ENCODE results near the gene IFT20.

IFT20 gene, protein sequence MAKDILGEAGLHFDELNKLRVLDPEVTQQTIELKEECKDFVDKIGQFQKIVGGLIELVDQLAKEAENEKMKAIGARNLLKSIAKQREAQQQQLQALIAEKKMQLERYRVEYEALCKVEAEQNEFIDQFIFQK

DNA sequence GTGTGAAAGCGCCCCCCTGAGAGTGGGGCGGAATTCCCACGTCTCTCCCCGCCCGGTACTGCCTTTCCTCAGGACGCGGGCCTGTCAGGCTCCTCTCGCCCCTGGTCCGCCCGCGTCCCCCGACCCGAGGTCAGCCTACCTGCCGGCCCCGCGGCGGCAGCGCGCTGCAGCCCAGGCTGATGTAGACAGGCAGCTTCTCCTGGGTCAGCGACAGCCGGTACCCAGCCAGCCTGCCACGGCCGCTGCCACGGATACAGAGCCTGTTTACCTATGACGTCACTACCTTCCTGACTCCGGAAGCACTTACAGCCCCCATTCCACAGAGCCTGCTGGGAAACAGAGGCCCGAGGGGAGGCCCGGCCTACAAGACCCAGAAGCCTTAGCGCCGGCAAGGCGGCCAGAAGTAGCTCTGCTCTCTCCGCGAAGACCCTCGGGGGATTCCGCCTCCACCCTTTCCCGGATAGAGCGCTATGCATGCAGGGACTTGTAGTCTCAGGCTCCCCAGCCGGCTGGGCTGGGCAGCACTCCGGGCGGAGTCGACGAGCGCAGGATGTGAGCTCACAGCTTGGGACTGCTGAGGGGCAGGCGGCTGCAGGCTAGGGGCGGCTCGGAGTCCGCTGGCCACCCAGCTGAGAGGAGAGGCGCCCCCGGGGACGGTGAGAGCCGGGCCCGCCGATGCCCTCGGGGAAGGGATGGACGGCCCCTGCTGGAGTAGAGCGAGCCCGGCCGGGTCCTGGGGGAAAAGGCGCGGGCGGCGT is at the start of gene IFT20, which contains the start of gene TNFAIP1:
Gene IFT20, minus strand, starts transcription at position 272 of the 758 bp plus-strand sequence. CDS start 3,487 bp downstream, outside the sequence.
Gene TNFAIP1, plus strand, starts transcription at position 561 of the 758 bp plus-strand sequence. CDS start 3,761 bp downstream, outside the sequence.
- peaks cover 0 to 33% of the 10 kb centered on the region in 2 experiments; a peak in 1 of 3 replicates for H3K36me3 ChIP-seq (ENCODE audit: control insufficient read depth in 2 of 2, insufficient read depth in 1 of 2, low read length in 2 of 2)
- ChIA-PET POLR2A (interaction anchor here (0.5 to 3.1 kb wide), 40 partner anchors 10 to 616 kb away, joined by 3 to 122 read pairs (median 4); partner anchors contain the start of genes ALDOC, LYRM9, NLK and PHF12), CTCF (interaction anchor here (0.5 to 2.3 kb wide), 14 partner anchors 9 to 690 kb away, joined by 3 to 15 read pairs (median 4); partner anchors contain the start of gene POLDIP2)
- peaks cover 14% of the 10 kb centered on the region for H3K4me1 ChIP-seq (ENCODE audit: control insufficient read depth, insufficient read depth, low read length)
- H3K9me3 ChIP-seq (ENCODE audit: control insufficient read depth, insufficient read depth, low read depth, low read length) = no peaks in the 10 kb centered on the region
- peak within 1 kb of the TSS; percentile 87 for H3K4me3 ChIP-seq (ENCODE audit: low read depth, low read length)
- H3K27ac ChIP-seq (ENCODE audit: extremely low read depth, low read depth, low read length) = peak within 1 kb of the TSS; percentile 62
- TF ChIP-seq ZNF157 (tag by site-specific recombination; IDR thresholded peaks at IDR 0.05) (no peak), ZNF2 (tag by site-specific recombination; IDR thresholded peaks at IDR 0.05) (peak; percentile 77; the same call in 1 of the 2 replicates), ZNF585B (tag by site-specific recombination; IDR thresholded peaks at IDR 0.05) (no peak), OSR2 (tag by site-specific recombination; IDR thresholded peaks at IDR 0.05) (no peak), SP7 (tag by site-specific recombination; IDR thresholded peaks at IDR 0.05) (peak; percentile 86), KLF8 (tag by site-specific recombination; IDR thresholded peaks at IDR 0.05) (peak; percentile 92), ZNF335 (tag by site-specific recombination; conservative IDR thresholded peaks at IDR 0.05) (peak; percentile 83), ZNF629 (tag by site-specific recombination; IDR thresholded peaks at IDR 0.05) (peak; percentile 100), ZNF600 (tag by site-specific recombination; IDR thresholded peaks at IDR 0.05) (peak; percentile 43; the same call in 1 of the 2 replicates), ZXDB (tag by site-specific recombination; IDR thresholded peaks at IDR 0.05) (peak; percentile 65), KLF10 (tag by site-specific recombination; IDR thresholded peaks at IDR 0.05) (peak; percentile 63; the same call in 1 of the 2 replicates), EGR2 (tag by site-specific recombination; IDR thresholded peaks at IDR 0.05; ENCODE audit: low read depth) (peak; percentile 88; the same call in 1 of the 2 replicates), ZNF501 (tag by site-specific recombination; IDR thresholded peaks at IDR 0.05) (peak; percentile 71), ZSCAN30 (tag by site-specific recombination; IDR thresholded peaks at IDR 0.05) (peak; percentile 31; the same call in 1 of the 2 replicates), ZBTB21 (tag by site-specific recombination; IDR thresholded peaks at IDR 0.05) (peak; percentile 100), ZNF677 (tag by site-specific recombination; IDR thresholded peaks at IDR 0.05) (no peak), ZNF416 (tag by site-specific recombination; IDR thresholded peaks at IDR 0.05) (no peak), ZNF843 (tag by site-specific recombination; IDR thresholded peaks at IDR 0.05) (0 out of 2 replicates have a peak, but pooled peaks have one; percentile 24), ZNF792 (tag by site-specific recombination; IDR thresholded peaks at IDR 0.05) (0 out of 2 replicates have a peak, but pooled peaks have one; percentile 60)
- TF ChIP-seq, protein P1, sequence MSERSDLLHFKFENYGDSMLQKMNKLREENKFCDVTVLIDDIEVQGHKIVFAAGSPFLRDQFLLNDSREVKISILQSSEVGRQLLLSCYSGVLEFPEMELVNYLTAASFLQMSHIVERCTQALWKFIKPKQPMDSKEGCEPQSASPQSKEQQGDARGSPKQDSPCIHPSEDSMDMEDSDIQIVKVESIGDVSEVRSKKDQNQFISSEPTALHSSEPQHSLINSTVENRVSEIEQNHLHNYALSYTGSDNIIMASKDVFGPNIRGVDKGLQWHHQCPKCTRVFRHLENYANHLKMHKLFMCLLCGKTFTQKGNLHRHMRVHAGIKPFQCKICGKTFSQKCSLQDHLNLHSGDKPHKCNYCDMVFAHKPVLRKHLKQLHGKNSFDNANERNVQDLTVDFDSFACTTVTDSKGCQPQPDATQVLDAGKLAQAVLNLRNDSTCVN (tag by site-specific recombination; optimal IDR thresholded peaks at IDR 0.05) = peak; percentile 48
- TF ChIP-seq, protein P2, sequence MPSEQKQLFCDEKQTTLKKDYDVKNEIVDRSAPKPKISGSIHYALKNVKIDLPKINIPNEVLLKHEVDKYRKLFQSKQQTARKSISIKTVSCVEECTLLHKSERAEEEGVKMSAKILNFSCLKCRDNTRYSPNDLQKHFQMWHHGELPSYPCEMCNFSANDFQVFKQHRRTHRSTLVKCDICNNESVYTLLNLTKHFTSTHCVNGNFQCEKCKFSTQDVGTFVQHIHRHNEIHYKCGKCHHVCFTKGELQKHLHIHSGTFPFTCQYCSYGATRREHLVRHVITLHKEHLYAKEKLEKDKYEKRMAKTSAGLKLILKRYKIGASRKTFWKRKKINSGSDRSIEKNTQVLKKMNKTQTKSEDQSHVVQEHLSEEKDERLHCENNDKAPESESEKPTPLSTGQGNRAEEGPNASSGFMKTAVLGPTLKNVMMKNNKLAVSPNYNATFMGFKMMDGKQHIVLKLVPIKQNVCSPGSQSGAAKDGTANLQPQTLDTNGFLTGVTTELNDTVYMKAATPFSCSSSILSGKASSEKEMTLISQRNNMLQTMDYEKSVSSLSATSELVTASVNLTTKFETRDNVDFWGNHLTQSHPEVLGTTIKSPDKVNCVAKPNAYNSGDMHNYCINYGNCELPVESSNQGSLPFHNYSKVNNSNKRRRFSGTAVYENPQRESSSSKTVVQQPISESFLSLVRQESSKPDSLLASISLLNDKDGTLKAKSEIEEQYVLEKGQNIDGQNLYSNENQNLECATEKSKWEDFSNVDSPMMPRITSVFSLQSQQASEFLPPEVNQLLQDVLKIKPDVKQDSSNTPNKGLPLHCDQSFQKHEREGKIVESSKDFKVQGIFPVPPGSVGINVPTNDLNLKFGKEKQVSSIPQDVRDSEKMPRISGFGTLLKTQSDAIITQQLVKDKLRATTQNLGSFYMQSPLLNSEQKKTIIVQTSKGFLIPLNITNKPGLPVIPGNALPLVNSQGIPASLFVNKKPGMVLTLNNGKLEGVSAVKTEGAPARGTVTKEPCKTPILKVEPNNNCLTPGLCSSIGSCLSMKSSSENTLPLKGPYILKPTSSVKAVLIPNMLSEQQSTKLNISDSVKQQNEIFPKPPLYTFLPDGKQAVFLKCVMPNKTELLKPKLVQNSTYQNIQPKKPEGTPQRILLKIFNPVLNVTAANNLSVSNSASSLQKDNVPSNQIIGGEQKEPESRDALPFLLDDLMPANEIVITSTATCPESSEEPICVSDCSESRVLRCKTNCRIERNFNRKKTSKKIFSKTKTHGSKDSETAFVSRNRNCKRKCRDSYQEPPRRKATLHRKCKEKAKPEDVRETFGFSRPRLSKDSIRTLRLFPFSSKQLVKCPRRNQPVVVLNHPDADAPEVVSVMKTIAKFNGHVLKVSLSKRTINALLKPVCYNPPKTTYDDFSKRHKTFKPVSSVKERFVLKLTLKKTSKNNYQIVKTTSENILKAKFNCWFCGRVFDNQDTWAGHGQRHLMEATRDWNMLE (tag by site-specific recombination; conservative IDR thresholded peaks at IDR 0.05; ENCODE audit: low read depth) = peak; percentile 96
- TF ChIP-seq, protein P3, sequence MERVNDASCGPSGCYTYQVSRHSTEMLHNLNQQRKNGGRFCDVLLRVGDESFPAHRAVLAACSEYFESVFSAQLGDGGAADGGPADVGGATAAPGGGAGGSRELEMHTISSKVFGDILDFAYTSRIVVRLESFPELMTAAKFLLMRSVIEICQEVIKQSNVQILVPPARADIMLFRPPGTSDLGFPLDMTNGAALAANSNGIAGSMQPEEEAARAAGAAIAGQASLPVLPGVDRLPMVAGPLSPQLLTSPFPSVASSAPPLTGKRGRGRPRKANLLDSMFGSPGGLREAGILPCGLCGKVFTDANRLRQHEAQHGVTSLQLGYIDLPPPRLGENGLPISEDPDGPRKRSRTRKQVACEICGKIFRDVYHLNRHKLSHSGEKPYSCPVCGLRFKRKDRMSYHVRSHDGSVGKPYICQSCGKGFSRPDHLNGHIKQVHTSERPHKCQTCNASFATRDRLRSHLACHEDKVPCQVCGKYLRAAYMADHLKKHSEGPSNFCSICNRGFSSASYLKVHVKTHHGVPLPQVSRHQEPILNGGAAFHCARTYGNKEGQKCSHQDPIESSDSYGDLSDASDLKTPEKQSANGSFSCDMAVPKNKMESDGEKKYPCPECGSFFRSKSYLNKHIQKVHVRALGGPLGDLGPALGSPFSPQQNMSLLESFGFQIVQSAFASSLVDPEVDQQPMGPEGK (tag by site-specific recombination; IDR thresholded peaks at IDR 0.05) = peak; percentile 65
- TF ChIP-seq, protein P4, sequence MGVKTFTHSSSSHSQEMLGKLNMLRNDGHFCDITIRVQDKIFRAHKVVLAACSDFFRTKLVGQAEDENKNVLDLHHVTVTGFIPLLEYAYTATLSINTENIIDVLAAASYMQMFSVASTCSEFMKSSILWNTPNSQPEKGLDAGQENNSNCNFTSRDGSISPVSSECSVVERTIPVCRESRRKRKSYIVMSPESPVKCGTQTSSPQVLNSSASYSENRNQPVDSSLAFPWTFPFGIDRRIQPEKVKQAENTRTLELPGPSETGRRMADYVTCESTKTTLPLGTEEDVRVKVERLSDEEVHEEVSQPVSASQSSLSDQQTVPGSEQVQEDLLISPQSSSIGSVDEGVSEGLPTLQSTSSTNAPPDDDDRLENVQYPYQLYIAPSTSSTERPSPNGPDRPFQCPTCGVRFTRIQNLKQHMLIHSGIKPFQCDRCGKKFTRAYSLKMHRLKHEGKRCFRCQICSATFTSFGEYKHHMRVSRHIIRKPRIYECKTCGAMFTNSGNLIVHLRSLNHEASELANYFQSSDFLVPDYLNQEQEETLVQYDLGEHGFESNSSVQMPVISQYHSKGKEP (tag by site-specific recombination; IDR thresholded peaks at IDR 0.05) = peak; percentile 53; the same call in 1 of the 2 replicates
- TF ChIP-seq, protein P5, sequence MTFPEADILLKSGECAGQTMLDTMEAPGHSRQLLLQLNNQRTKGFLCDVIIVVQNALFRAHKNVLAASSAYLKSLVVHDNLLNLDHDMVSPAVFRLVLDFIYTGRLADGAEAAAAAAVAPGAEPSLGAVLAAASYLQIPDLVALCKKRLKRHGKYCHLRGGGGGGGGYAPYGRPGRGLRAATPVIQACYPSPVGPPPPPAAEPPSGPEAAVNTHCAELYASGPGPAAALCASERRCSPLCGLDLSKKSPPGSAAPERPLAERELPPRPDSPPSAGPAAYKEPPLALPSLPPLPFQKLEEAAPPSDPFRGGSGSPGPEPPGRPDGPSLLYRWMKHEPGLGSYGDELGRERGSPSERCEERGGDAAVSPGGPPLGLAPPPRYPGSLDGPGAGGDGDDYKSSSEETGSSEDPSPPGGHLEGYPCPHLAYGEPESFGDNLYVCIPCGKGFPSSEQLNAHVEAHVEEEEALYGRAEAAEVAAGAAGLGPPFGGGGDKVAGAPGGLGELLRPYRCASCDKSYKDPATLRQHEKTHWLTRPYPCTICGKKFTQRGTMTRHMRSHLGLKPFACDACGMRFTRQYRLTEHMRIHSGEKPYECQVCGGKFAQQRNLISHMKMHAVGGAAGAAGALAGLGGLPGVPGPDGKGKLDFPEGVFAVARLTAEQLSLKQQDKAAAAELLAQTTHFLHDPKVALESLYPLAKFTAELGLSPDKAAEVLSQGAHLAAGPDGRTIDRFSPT (tag by site-specific recombination; IDR thresholded peaks at IDR 0.05) = 0 out of 2 replicates have a peak, but pooled peaks have one; percentile 23

All from HEK293 (cell line).